IPS-11a (cell line): ENCODE data around the gene SUCLA2.

Source experiments
- H3K4me3 ChIP-seq: one replicate; pipeline ENCODE4 v1.5.1; 2013; ENCODE audit warnings: low read depth, low read length, control low read depth

SUCLA2 gene

DNA sequence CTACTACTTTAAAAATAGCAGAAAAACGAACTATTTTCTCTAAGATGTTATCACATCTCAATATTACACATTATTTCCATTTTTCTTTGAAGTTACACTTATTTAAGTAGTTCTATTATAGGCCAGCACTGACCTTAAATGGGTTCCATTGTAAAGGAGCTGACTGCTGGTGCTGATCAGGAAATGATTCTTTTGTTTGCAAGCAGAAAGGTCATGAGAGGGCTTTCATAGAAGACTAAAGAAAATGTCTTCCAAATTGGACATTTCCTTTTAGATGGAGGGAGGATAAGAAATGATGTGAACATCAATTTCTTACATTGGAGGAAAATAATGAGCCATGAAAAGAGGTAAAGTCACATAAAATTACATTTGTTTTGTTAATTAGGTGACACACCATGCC, 96.2 kb downstream of the SUCLA2 start:
- H3K4me3 ChIP-seq, result no peak overlapping the region

DNA sequence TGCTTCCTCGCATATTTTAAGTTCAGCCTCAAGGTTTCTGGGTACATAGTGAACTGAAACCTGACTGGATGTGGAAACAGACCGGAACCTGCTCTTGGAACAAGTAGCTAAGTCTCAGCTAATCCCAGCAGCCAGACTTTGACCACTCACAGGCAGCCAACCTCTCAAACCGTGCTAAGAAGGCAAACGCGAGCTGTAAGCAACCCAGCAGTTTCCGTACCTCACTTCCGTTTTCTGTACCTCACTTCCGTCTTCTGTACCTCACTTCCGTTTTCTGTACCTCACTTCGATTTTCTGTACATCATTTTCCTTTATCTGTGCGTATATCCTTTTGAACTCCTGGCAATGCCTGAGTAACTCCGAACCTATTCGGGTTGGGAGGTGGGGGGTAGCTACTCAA, 96.8 kb downstream of the SUCLA2 start:
- no peak overlapping the region for H3K4me3 ChIP-seq

DNA sequence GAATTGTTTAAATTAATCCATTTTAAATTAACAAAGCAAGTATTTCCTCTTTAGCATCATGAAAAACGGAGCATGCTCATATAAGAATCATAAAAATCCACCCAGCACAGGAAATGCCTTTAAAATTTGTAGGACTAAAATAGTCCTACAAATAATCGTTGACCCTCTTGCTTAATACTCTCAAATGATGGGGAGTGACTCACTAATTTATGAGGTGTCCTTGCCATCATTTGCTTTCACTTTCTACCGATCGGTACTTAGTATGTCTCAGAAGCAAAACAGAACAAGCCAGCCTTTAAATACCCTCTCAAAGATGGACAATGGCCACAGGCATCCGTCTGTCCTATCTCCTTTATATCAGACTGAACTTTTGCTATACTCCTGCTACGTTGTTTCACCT, 97.2 kb downstream of the SUCLA2 start:
- no peak overlapping the region for H3K4me3 ChIP-seq

DNA sequence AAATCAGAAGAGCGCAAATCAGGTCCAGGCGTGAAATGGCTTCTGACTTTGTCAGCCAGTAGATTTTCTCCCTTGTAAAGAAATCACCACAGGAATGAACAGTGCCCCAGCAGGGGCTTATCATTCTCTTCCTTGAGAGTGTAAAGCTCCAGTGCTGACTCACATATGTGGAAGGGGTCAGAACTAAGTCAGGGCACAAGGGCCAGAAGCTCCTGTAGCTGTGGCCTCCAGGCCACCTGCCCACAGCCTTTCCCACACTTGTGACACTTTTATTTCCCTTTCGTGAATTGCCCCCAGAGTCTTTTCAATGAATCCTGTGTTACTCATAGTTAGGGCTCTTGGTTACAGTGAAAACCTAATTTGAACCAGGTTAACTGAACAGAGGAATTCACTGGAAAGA, 99.6 kb downstream of the SUCLA2 start:
- H3K4me3 ChIP-seq, result no peak overlapping the region

DNA sequence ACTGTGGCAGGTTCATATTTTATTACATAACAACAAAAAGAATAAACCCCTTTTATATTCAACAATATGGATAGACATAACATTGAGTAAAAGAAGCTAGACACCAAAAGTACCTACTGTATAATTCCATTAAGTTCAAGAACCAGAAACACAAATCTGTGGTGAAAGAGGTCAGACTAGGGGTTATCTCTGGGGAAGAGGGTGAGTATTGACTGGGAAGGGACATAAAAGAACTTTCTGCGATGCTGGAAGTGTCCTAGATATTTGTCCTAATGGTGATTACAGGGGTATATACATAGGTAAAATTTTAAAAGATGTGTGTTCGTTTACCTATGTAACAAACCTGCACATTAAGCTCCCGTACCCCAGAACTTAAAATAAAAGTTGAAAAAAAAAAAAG, 103.0 kb downstream of the SUCLA2 start:
- H3K4me3 ChIP-seq, result no peak overlapping the region

DNA sequence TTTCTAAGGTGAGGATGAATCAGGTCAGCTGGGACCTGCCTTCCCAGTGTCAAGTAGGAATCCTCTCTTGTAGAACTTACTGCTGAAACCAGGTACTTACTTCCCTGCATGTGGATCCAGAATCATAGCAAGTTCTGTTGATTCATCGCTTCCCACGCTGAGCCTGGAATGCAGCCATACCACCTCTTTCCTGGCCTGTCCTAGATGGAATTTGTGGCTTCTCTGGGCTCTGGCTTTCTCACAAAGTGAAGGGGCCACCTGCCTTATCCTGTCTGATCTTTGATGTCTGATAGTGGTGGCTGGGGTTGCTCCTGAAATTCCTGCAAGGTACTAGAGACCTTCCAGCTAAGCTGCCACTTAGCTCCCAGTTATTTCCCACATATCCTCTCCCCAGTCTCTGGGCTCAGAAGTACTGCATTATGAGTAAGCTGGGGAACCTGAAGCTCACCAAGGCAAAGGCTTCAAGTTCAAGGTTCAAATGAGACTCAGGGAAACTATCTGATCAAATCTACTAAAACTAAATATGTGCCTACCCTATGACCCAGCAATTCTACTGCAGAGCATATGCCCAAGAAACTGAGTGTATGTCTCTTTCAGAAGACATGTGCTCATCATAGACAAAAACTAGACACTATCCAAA, 103.5 kb downstream of the SUCLA2 start:
- no peak overlapping the region for H3K4me3 ChIP-seq

DNA sequence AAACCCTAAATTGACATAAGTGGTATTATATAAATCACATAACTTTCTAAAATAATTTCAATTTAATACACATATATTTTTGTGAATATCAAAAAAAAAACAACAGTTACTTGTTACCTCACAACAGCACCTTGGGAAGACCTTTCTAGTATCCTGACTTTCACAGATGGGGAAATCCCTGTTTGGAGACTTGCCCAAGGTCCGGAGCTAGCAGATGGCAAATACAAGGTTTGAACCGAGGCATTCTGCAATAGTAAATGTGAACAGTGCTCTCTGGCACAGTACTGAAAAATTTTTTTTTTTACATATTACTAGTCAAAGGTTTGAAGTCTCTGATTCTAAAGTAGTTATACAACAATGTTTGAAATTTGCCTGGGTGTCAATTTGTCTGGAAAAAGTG, 104.5 kb downstream of the SUCLA2 start:
- no peak overlapping the region for H3K4me3 ChIP-seq

DNA sequence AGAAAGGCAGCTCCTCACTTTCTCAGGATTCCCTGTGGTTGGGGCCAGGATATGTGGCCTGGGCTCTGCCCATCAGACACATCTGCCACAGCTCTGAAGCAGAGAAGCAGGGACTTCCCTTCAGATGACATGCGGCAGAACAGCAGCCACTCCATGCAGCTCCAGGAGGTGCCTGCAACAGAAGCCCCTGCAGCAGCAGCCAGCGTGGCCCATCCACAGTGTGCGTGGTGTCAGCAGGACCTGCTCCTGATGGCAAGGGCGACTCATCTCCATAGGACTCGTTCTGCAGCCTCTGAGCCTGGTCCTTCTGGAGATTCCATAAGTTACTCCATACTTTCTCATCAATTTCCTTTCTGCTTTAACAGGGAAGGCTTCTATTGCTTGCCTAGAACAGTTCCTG, 105.0 kb downstream of the SUCLA2 start:
- no peak overlapping the region for H3K4me3 ChIP-seq

DNA sequence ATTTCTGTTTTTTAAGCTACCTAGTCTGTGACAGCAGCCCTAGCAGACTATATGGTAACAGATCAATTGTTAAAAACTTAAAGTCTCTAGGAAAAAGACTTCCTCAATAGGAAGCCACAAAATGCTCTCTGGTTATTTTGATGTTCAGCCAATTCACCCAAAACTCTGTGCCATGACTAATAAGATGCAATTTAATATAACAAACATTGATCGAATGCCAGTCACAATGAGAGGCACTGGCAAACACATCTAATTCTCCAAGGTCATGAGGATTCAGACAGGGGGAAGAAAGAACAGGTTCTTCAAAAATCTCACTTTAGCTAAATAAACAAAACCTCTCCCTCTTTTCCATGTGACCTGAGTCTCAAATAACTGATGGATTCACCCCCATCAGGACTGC, 107.5 kb downstream of the SUCLA2 start:
- no peak overlapping the region for H3K4me3 ChIP-seq
